NCI-H82 treated with DMSO at 0.1 percent for 48 hours (cell line): Measurements from ENCODE around the gene PHF13.
"Not testable (repeated sequence)": the region's sequence is repeated elsewhere in the genome, so short reads cannot be mapped to it uniquely, and the experiment has no call there.

Source experiments
- DNase-seq: peaks from one replicate; lab custom pipeline; 2025; ENCODE audit not compliant: unreplicated experiment; lab: John Stamatoyannopoulos, UW

Gene PHF13

DNA sequence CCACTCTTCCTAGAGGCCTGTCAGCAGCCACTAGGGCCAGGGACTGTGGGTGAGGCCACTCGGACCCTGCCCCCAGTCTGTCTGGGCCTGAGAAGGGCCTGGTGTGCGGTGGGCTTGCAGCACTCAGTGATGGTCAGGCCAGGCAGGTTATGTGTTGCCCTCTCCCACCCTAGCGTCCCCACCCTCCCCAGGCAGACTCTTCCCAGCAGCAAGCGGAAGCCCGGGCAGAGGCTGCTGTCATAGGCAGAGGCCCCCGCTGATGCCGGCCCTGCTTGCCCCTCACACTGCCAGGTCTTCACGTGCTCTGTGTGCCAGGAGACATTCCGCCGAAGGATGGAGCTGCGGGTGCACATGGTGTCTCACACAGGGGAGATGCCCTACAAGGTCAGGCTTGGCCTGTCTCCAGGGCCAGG lies 27.1 kb upstream of the PHF13 start:
- DNase-seq, result no peak

DNA sequence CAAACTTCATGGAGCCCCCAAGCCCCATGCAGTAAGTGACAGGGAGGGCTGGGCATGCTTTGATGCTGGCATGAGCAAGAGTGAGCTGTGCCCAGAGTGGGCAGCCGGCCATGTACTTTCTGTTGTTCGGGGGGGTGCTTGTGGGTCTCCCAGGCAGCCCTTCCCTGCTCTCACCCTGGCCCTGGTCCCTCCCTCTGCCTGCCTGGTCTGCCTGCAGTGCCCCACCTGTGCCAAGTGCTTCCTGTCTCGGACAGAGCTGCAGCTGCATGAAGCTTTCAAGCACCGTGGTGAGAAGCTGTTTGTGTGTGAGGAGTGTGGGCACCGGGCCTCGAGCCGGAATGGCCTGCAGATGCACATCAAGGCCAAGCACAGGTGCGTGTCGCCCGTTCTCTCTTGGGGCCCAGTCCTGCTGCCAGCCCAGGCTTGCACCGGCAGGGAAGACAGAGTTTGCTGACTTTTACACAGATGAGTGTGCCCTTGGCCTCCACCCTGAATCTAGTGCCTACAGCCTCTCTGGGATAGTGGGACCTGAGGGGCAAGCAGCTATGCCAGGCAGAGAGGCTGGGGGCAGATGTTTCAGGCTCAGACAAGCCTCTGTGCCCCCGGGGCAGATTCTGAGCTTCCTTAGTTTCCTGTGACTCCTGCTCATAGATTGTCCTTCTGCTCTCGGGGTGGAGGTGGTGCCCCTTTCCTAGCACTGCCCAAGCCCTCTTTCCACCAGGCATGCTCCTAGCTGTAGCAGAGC lies 26.1 kb upstream of the PHF13 start:
- no peak for DNase-seq

DNA sequence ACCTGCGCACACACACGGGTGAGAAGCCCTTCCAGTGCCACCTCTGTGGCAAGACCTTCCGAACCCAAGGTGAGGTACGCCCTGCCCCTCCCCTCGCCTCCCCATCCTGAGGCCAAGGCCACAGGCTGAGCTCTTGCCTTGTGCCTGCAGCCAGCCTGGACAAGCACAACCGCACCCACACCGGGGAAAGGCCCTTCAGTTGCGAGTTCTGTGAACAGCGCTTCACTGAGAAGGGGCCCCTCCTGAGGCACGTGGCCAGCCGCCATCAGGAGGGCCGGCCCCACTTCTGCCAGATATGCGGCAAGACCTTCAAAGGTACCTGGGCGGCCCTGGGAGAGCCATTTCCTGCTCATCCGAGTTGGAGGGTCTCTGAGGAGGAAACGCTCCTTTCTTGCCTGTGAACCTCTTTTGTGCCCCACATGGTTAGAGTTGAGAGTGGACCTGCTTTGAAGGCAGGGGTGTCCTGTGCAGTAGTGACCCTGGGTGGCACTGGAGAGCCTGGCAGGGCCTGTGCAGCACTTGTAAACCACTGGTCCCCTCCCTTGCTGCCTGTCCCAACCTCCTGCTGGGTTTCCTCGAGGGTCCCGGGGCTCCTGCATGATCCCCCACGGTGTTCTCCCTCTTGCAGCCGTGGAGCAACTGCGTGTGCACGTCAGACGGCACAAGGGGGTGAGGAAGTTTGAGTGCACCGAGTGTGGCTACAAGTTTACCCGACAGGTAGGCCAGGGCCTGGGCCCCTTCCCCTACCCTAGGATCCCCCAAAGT lies 25.2 kb upstream of the PHF13 start:
- no peak for DNase-seq

DNA sequence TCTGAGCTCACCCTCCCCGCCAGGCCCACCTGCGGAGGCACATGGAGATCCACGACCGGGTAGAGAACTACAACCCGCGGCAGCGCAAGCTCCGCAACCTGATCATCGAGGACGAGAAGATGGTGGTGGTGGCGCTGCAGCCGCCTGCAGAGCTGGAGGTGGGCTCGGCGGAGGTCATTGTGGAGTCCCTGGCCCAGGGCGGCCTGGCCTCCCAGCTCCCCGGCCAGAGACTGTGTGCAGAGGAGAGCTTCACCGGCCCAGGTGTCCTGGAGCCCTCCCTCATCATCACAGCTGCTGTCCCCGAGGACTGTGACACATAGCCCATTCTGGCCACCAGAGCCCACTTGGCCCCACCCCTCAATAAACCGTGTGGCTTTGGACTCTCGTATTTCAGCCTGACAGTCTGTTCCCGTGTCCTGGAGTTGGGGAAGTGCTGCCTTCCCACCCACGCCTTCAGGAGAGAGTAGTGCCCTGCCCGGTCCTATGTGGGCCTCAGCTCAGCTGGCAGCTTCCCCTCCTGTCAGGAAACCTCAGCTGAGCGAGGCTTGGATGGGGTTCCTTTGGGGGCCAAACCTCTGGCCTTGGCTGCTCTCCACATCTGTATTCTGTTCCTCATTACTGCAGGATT lies 24.5 kb upstream of the PHF13 start:
- DNase-seq, result no peak

DNA sequence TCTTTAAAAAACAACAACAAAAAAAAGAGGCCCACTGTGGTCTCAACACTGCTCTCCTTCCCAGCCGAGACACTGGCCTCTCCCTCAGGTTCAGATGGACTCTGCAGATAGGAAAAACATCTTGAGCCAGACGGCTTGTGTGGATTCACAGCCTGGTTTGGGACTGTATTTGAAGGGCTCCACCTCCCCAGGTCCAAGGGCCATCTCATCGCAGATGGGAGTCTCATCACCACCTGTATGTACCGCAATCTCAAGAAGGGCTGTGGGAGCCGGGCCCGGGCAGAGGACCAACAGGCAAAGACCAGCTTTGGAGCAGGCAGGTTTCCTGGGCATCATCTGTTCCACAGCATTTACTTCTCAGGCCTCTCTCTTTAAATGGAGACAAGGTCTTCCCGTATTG lies 23.5 kb upstream of the PHF13 start:
- no peak for DNase-seq

DNA sequence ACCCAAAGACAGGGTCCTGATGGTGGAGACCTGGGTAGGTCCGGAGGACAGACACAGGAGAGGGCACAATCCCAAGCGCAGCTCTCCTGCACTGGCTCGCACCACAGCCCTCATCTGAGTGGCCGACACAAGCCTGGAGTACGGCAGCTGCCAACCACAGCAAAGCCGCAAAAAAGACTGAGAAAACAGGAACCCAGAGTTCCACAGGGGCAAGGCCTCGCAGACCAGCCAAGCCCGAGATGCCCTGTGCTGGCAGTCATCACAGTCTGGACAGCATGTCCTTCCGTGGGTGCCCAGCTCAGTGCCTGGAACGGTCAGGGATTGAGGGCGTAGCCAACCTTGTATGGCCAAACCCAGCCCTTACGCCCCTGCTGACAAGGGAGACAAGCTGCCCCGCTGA lies 22.3 kb upstream of the PHF13 start:
- DNase-seq, result no peak

DNA sequence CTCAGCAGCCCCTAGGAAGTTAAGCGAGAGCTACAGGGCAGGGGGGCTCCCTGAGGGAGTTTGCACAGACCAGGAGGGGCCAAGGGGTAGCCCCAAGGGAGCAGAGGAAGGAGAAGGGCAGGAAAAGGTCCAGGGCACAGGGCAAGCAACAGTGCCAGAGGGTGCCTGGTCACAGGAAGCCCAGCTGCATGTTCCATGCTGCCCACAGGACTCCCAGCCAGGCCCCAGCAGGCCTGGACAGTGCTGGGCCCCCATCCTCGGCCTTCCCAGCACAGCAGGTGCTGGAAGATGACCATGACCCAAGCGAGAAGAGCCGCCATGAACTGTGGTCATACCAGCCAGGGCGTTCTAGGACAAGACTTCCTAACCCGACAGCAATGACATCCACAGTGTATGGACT lies 21.9 kb upstream of the PHF13 start:
- DNase-seq, result no peak

DNA sequence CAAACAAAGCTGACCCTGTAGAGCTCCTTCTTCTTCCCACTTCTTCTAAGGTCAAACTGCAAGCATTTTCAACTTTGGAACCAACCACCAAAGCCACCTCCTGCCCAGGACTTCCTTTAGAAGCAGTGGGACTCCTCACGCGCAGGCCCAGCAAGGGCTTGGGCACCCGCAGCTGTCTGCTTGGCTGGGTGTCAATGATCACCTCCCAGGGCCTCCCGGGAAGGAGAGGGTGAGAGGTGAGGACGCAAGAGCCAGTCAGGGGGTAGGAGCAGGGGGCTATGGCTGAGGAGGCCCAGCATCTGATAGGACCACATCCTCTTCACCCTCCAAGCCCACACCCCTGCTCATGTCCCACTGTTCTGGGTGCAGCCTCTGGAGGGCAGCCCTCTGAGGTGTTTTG lies 21.1 kb upstream of the PHF13 start:
- no peak for DNase-seq

DNA sequence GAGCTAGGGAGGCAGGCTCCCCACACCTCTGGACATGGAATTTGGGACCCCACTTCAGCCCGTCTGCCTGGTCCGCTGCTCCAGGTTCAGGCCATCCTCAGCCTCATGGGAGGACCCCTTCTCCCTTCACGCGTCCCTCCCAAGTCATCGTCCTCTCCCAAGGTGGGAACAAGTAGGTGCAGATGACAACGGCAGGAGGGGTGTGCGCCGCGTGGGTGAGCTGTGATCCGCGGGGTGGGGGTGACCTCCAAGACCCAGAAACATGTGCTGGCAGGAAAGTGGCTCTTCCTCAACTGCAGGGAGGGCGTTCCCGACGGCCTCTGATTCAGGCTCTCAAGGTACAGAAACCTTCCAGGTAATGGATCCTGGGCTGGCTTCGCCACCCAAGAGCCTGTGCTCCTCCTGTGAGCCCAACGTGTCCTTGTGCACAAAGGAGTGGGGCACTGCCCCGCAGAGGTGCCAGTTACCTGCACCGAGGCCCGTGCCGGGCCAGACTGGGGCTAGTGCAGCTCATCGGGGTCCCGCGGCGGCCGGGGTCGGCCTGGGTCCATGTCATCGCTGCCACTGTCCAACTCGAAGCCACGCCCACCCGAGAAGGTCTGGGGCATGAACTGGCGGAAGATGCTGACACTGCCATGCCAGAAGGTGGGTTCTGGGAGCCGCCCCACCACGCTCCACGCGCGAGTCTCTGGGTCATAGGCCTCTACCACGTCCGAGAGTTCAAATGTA lies 20.5 kb upstream of the PHF13 start:
- no peak for DNase-seq

DNA sequence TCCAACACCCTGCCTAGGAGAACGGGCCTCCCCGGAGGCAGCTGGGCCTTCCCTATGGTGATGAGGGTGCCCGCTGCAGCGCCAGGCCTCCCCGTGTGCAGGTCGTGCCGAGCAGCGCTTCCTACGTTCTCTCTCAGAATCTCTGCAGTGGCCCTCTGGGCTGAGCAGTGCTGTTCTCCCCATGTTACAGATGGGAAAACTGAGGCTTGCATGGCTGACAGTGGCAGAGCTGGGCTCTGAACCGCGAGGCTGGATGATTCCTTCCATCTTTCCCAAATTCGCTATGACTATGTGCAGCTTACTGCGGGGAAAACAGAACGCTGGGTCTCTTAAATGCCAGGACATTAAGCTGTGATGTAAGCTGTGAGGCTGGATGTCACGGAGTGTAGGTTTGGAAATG lies 19.7 kb upstream of the PHF13 start:
- DNase-seq, result no peak

DNA sequence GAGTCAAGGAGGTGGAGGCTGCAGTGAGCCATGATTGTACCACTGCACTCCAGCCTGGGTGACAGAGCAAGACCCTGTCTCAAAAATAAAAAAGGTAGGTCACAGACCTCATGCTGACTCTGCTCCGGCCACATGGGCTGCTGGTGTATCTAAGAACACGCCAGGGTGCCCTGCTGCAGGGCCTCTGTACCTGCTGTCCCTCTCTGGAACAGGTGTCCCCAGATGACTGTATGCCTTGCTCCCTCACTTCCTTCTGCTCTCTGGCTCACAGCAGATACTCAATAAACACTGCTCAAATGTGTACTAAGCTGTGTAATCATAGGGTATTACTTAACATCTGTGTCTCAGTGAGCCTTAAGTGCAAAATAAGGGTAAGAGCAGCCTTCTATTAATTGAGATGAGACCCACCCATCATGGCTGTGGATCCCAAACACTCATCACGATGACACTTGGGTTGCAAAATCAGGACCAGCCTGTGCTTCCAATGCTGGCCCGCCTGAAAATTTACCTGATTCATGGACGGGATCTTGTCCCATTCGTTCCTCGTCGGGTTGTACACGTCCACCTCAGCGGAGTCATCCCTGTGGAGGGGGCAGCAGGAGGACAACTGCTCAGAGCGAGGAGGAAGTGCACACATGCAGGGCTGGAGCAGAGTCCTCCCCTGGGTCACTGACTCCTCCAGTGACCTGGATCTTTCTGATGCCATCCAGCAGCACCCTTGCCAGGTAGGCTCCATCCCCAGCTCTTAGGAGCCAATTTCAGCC lies 18.4 kb upstream of the PHF13 start:
- DNase-seq, result no peak

DNA sequence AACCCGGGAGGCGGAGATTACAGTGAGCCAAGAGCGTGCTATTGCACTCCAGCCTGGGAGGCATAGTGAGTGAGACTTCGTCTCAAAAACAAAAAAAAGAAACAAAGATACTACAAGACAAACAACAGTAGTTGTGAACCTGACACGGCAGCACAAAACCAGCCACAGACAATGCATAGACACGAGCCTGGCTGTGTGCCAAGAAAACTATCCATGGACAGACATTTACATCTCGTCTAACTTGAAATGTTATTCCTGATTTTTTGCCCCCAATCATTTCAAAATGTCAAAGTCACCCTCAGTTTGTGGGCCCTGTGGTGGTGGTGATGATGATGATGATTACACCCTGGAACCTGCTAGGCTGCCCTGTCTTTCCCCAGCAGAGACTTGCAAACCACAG lies 17.2 kb upstream of the PHF13 start:
- DNase-seq, result no peak

DNA sequence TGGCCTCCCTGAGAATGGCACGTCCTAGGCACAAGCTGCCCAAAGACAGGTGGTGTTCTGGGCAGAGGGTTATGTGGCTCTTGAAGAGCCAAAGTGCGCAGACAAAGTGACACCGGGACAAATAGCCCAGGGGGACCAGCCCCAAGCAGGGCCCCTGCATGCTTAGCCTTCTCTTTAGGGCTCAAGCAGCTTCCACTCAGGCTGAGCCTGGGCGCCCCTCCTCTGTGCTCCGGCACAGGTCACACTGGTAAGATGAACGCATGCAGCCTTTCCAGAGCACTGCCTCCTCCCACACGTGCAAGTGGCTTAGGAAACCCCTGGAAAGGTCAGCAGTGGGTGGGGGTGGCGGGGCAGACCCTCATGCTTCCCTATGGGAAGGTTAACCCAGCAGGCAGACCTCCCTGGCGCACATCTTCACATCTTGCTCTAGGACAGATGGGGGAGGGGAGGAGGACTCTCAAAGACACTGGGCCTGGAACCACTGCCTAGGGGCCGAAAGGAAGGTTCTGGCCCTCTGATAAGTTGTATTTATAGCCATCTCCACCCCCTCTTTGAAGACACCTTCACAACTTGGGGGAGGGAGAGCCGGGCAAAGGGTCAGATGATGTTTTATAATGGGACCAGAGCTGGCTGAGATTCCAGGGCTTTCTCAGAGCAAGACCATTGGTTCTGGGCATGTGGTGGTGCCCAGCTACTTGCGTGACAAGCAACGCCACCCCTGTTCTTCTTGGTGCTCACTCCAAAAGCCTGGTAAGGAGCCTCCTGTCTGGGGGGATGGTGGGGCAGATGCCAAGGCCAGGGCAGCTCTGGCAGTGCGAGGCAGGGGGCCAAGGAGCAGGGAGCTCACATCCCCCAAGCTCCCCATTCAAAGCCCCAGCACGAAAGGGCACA lies 16.4 kb upstream of the PHF13 start:
- DNase-seq, result no peak

DNA sequence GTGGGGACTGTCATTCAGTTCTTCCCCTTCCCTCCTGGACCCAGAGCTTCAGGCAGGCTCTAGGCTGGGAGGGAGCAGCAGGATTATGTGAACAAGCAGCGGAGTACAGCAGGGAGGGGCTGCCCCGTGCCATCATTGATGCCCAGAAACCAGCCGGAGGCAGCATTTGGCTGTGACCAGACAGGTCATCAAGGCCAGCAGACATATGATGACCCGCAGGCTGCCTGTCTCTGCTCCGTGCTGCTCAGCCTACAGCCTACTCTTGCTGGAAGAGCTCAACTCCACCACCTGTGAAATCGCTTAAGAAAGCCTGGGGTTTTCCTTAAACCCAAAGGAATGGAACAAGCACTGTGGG lies 15.8 kb upstream of the PHF13 start:
- DNase-seq, result no peak

DNA sequence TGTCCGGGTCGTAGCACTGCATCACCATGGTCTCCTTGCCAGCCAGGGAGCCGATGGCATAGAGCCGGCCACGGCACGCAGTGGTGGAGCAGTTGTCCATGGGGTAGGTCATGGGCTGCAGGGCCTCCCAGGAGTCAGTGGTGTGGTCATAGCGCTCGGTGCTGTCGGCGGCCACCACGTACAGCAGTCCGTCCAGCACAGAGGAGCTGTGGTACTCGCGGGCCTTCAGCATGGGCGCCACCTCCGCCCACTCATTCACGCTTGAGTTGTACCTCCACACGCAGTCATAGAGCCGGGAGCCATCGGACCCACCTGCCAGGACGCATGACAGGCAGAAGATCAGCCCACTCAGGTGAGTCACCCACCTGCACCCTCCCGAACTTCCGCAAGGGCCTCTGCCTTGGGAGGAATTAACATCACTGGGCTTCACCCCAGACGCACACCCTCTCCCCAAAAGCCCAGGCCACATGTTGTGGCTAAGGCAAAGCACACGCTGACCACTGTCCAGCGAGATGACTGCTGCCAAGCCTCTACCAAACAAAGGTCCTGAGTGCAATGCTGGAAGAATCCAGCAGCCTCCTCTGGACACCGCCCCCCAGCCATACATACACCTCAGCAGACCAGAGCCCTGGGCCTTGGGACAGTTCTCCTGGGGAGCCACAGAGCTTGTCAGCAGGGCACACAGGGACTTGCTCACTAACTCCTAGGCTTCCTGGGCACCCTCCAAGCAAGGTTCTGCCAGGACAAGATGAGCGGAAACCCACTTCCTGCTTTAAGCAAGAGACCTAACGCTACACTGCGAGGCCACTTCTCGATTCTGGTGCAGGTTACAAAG lies 14.2 kb upstream of the PHF13 start:
- no peak for DNase-seq

DNA sequence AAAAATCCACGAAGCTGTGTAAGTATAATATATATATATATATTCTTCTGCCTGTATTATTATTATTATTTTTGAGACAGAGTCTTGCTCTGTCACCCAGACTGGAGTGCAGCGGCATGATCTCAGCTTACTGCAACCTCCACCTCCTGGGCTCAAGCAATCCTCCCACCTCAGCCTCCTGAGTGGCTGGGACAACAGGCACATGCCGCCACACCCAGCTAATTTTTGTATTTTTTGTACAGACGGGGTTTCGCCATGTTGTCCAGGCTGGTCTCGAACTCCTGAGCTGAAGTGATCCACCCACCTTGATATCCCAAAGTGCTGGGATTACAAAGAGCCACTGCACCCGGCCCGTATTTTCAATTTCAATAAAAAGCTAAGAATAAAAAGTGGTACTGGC lies 13.5 kb upstream of the PHF13 start:
- DNase-seq, result not testable (repeated sequence)

DNA sequence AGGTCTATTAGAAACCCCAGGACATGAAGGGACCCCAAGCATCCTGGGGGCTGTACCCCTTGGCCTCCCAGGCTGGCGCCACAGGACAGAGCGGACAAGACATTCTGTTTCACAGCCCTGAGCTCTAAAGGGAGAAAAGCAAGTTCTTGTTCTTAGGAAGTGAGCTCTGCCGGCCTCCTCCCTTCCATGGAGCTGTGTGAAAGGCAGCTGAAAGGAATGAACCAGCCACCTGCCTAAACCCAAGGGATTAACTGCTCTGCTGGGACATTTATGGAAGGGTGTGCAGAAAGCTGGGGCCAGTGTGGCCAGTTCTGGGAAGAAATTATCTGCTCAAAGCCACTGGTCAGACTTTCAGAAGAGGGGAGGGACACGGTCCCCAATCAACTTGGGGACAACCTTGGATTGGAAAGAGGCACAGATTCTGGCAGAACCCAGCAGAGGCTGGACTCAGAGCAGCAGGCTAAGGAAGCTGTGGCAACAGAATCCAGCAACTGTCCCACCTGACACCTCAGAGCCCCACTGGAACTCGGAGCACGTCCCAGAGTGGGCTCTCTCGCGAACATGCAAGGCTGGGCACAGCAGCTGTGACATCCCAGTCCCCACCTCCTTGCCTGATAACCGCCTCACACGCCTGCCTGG lies 13.0 kb upstream of the PHF13 start:
- DNase-seq, result no peak

DNA sequence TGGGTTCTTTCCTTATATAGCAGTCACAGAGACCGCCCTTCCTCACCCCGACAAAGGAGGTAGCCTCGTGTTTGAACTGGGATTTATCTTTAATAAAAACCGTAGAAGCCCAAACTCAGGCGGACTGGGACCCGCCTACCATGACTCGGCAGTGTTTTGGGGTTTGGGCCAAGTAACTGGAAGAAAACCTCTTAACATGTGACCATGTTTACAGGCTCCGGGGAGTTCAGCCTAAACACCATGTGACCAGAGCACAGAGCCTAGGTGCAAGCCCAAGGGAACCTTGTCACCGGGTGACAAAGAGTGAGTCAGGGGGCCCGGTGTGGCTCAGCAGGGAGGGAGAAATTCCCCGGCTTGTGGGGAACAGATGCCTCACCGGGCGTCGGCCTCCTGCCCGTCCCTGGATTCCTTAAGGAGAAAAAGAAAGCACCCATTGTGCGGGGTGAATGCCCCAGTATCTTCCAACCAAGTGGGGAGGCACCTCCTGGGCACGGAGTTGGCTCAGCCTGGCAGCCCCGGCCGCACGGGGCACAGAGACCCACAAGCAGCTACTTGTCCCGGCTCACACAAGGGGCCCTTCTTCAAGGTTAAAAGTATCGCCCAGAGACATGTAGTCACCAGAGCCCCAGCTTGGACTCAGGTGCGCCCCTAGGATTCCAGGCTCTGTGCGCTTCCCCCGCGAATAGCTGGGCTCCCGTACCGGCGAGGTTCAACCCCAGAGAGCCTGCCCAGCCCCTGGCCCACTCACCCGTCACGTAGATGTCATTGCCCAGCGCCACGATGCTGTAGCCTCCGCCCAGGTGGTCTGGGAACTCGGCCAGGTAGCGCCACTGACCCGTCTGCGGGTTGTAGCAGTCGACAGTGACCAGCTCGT lies 12.2 kb upstream of the PHF13 start:
- no peak for DNase-seq
